Transverse colon (tissue), 4 donors: ENCODE measurements around the gene MALL.
"Not testable (repeated sequence)": the region's sequence is repeated elsewhere in the genome, so short reads cannot be mapped to it uniquely, and the experiment has no call there.

Experiments used
- EP300 ChIP-seq: sonication (generic); formaldehyde crosslinking; IDR thresholded peaks from one replicate; pipeline ENCODE4 v1.6.1; 2017; ENCODE audit warnings: antibody characterized with exemption, low read depth
- POLR2A ChIP-seq: fragments of 450-650 bp; IDR thresholded peaks from one replicate; pipeline ENCODE4 v1.6.1; 2016; ENCODE audit warnings: antibody characterized with exemption, mild to moderate bottlenecking, moderate library complexity
- POLR2AphosphoS5 ChIP-seq, 3 donors: sonication (generic); formaldehyde crosslinking; IDR thresholded peaks; one replicate each; pipeline ENCODE4 v1.6.1; 2016; ENCODE audit warnings: antibody characterized with exemption in 3 of 3
- TF ChIP-seq, protein P1 (sequence below), 5 experiments: fragments of 200-600 bp in 3 of 5; fragments of 450-650 bp in 2 of 5; sonication (generic) in 3 of 5; IDR thresholded peaks; 1 replicate in 2 of 5; 2 replicates in 3 of 5; pipeline ENCODE4 v1.5.1; 2016 to 2017; ENCODE audit warnings: antibody characterized with exemption in 5 of 5, inconsistent platforms in 3 of 5, mild to moderate bottlenecking in 2 of 5, moderate library complexity in 1 of 5

DNA sequence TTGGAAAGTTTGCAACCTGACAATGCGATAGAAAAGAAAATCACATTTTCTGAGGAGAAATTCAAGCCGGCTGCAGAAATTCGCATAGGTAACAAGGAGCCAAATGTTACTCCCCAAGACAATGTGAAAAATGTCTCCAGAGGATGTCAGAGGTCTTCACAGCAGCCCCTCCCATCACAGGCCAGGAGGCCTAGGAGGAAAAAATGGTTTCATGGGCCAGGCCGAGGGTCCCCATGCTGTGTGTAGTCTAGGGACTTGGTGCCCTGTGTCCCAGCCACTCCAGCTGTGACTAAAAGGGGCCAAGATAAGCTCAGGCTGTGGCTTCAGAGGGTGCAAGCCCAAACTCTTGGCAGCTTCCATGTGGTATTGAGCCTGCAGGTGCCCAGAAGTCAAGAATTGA, 39.2 kb upstream of the MALL start:
- TF ChIP-seq, protein P1, sequence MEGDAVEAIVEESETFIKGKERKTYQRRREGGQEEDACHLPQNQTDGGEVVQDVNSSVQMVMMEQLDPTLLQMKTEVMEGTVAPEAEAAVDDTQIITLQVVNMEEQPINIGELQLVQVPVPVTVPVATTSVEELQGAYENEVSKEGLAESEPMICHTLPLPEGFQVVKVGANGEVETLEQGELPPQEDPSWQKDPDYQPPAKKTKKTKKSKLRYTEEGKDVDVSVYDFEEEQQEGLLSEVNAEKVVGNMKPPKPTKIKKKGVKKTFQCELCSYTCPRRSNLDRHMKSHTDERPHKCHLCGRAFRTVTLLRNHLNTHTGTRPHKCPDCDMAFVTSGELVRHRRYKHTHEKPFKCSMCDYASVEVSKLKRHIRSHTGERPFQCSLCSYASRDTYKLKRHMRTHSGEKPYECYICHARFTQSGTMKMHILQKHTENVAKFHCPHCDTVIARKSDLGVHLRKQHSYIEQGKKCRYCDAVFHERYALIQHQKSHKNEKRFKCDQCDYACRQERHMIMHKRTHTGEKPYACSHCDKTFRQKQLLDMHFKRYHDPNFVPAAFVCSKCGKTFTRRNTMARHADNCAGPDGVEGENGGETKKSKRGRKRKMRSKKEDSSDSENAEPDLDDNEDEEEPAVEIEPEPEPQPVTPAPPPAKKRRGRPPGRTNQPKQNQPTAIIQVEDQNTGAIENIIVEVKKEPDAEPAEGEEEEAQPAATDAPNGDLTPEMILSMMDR (IDR thresholded peaks at IDR 0.05) = not testable (repeated sequence)
- not testable (repeated sequence) for TF ChIP-seq POLR2A; POLR2AphosphoS5 (IDR thresholded peaks at IDR 0.05); EP300
